Measurements from ENCODE around the gene GLS2. TPM values are rescaled to one million over a fixed set of nuclear protein-coding genes. Genes with fewer than 3 reads are reported as not detected.

The GLS2 gene
- total and polyA plus RNA-seq, 2 experiments from 2014 or later, result 1.2 to 1.4 TPM

GRCh38 chr12:56477521-56478225 lies 10.3 kb downstream of the GLS2 start:
- DNase-seq (ENCODE audit: low read depth in 1 of 2, low spot score in 1 of 2), result no peak
- no peaks in the 10 kb centered on the region for H3K9me3 ChIP-seq (ENCODE audit: low read depth)
- no peak for TF ChIP-seq CTCF (IDR thresholded peaks at IDR 0.05; ENCODE audit: low read depth, low read length)
- no peak overlapping the region for H3K4me3 ChIP-seq
- H3K27ac ChIP-seq, result no peak overlapping the region
- H3K4me1 ChIP-seq (ENCODE audit: low read depth), result no peaks in the 10 kb centered on the region
- no peaks in the 10 kb centered on the region for H3K27me3 ChIP-seq
- no peaks in the 10 kb centered on the region for H3K36me3 ChIP-seq

GRCh38 chr12:56476972-56477432 lies 11.0 kb downstream of the GLS2 start:
- Histone ChIP-seq H3K27me3 (no peaks in the 10 kb centered on the region), H3K36me3 (no peaks in the 10 kb centered on the region), H3K9me3 (ENCODE audit: low read depth) (no peaks in the 10 kb centered on the region), H3K4me1 (ENCODE audit: low read depth) (no peaks in the 10 kb centered on the region), H3K27ac (no peak overlapping the region), H3K4me3 (no peak overlapping the region)
- DNase-seq (ENCODE audit: low read depth in 1 of 2, low spot score in 1 of 2), result no peak
- TF ChIP-seq CTCF (IDR thresholded peaks at IDR 0.05; ENCODE audit: low read depth, low read length), result no peak

- Histone ChIP-seq H3K4me1 (ENCODE audit: low read depth) (no peaks in the 10 kb centered on the region), H3K36me3 (no peaks in the 10 kb centered on the region), H3K27ac (no peak overlapping the region), H3K27me3 (no peaks in the 10 kb centered on the region), H3K9me3 (ENCODE audit: low read depth) (no peaks in the 10 kb centered on the region), H3K4me3 (no peak overlapping the region)
- no peak for TF ChIP-seq CTCF (IDR thresholded peaks at IDR 0.05; ENCODE audit: low read depth, low read length)
- no peak for DNase-seq (ENCODE audit: low read depth in 1 of 2, low spot score in 1 of 2)
Measured at GRCh38 chr12:56476143-56476542, 11.8 kb downstream of the GLS2 start.

- Histone ChIP-seq H3K4me3 (no peak overlapping the region), H3K36me3 (no peaks in the 10 kb centered on the region), H3K9me3 (ENCODE audit: low read depth) (no peaks in the 10 kb centered on the region), H3K4me1 (ENCODE audit: low read depth) (no peaks in the 10 kb centered on the region), H3K27me3 (no peaks in the 10 kb centered on the region), H3K27ac (no peak overlapping the region)
- DNase-seq (ENCODE audit: low read depth in 1 of 2, low spot score in 1 of 2), result no peak
- no peak for TF ChIP-seq CTCF (IDR thresholded peaks at IDR 0.05; ENCODE audit: low read depth, low read length)
Measured at GRCh38 chr12:56474389-56474788, 13.6 kb downstream of the GLS2 start.

GRCh38 chr12:56469007-56469930 lies 18.7 kb downstream of the GLS2 start:
- Histone ChIP-seq H3K4me3 (peak overlapping the region; percentile 76), H3K4me1 (ENCODE audit: low read depth) (no peaks in the 10 kb centered on the region), H3K27ac (peak overlapping the region; percentile 74), H3K36me3 (no peaks in the 10 kb centered on the region), H3K27me3 (no peaks in the 10 kb centered on the region), H3K9me3 (ENCODE audit: low read depth) (no peaks in the 10 kb centered on the region)
- no peak for TF ChIP-seq CTCF (IDR thresholded peaks at IDR 0.05; ENCODE audit: low read depth, low read length)
- no peak for DNase-seq (ENCODE audit: low read depth in 1 of 2, low spot score in 1 of 2)
